ENCODE data around the gene TPD52L1. TPM values are rescaled to one million over a fixed set of nuclear protein-coding genes. Genes with fewer than 3 reads are reported as not detected.
"Not testable (repeated sequence)": the region's sequence is repeated elsewhere in the genome, so short reads cannot be mapped to it uniquely, and the experiment has no call there.

Gene TPD52L1
- total RNA-seq, 1 donor from 2014 or later = 56.2 TPM

DNA sequence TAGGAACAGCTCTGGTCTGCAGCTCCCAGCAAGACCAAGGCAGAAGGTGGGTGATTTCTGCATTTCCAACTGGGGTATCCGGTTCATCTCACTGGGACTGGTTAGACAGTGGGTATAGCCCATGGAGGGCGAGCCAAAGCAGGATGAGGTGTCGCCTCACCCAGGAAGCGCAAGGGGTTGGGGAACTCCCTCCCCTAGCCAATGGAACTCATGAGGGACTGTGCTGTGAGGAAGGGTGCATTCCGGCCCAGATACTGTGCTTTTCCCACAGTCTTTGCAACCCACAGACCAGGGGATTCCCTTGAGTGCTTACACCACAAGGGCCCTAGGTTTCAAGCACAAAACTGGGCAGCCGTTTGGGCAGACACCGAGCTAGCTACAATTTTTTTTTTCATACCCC lies 126.4 kb downstream of the TPD52L1 start:
- DNase-seq (ENCODE audit: missing footprints) (no peak), ATAC-seq (no peak)
- intact Hi-C loops (cut with DNase I) = no loop called here

DNA sequence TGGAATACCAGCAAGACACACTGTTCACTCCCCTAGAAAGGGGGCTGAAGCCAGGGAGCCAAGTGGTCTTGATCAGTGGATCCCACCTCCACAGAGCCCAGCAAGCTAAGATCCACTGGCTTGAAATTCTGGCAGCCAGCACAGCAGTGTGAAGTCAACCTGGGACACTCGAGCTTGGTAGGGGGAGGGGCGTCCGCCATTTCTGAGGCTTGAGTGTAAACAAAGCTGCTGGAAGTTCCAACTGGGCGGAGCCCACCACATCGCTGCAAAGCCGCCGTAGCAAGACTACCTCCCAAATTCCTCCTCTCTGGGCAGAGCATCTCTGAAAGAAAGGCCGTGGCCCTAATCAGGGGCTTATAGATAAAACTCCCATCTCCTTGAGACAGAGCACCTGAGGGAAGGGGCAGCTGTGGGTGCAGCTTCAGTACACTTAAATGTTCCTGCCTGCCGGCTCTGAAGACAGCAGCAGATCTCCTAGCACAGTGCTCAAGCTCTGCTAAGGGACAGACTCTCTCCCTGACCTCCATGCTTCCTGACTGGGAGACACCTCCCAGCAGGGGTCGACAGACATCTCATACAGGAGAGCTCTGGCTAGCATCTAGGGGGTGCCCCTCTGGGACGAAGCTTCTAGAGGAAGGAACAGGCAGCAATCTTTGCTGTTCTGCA lies 126.9 kb downstream of the TPD52L1 start:
- DNase-seq (ENCODE audit: missing footprints); ATAC-seq; intact Hi-C loops (cut with DNase I): not testable (repeated sequence)

DNA sequence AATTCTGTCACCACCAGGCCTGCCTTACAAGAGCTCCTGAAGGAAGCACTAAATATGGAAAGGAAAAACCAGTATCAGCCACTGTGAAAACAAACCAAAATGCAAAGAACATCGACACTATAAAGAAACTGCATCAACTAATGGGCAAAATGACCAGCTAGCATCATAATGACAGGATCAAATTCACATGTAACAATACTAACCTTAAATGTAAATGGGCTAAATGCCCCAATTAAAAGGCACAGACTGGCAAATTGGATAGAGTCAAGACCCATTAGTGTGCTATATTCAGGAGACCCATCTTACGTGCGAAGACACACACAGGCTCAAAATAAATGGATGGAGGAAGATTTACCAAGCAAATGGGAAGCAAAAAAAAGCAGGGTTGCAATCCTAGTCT lies 128.9 kb downstream of the TPD52L1 start:
- intact Hi-C loops (cut with DNase I); DNase-seq (ENCODE audit: missing footprints); ATAC-seq: not testable (repeated sequence)

DNA sequence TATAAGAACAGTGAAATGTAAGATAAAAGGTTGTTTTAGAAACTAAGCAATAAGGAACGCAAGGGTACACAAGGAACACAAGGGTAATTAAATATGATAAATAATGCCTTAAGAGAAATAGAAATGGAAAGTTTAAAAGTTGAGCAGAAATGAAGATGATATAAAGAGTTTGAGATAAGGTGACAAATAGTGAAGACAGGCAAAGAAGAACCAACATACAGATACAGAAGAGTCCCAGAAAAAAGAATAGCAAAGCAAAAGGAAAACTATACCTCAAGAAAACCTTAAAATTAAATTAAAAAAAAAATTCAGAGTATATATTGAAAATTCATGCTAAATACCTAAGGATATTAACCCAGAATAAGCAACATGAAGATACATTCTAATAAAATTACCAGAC lies 131.8 kb downstream of the TPD52L1 start:
- no peak for ATAC-seq
- no peak for DNase-seq (ENCODE audit: missing footprints)

DNA sequence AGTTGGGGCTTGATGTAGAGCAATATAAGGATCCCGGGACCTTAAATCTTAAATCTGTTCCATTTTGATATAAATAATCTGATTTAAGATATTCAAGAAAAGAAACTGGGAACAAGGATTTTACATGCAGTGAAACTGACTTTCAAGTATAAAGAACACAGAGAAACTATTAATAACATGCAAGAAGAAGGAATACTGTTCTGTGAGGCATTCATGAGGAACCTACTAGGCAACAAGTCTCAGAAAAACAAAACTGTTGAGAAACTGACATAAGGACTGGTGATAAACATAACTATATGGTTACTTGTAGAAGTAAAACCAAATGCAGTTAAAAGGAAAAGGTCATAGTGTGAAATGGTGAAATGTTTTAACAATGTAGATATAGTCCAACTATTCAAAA lies 132.4 kb downstream of the TPD52L1 start:
- intact Hi-C loops (cut with DNase I) = no loop called here
- no peak for ATAC-seq

More for the DNA sequence above, 131.8 kb downstream of the TPD52L1 start:
- intact Hi-C loops (cut with DNase I) = no loop called here

DNA sequence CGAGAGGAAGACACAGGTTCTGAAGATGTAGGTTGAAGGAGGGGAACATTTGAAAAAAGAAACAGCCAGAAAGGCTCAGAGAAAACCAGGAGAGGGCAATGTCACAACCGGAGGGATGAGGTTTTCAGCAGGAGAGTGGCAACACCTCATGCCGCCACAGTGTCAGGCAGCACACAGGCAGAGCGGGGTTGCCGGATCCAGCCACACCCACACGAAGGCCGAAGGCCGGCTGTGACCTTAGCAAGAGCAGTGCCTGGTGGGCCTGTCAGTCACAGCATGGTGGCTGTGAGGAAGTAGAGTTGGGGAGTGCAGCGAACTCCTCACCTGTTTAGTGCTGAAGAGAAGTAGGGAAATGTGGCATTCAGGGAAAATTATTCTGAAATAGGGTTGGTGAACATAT lies 134.1 kb downstream of the TPD52L1 start:
- ATAC-seq (no peak), DNase-seq (ENCODE audit: missing footprints) (no peak)
- intact Hi-C loops (cut with DNase I) = no loop called here

More for the DNA sequence above, 132.4 kb downstream of the TPD52L1 start:
- DNase-seq (ENCODE audit: missing footprints) = no peak

DNA sequence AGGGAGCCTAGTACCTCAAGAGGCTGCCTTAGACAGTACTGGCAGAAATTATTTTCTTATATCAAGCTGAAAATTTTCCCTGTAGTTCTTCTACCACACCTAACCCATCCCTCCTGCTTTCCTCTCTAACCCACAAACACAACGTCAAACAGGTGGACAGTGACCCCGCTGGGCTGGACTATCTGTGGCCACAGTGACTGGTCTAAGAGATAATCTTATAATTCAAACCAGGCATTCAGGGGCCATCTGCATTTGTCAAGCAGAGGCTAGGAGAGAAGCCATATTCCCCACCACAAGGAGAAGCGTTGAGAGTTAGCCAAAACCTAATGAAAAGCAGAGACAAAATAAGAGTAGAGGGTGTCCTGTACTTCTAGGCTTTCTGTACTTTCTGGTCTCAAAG lies 140.0 kb downstream of the TPD52L1 start:
- intact Hi-C loops (cut with DNase I) = no loop called here
- no peak for DNase-seq (ENCODE audit: missing footprints)
- no peak for ATAC-seq

DNA sequence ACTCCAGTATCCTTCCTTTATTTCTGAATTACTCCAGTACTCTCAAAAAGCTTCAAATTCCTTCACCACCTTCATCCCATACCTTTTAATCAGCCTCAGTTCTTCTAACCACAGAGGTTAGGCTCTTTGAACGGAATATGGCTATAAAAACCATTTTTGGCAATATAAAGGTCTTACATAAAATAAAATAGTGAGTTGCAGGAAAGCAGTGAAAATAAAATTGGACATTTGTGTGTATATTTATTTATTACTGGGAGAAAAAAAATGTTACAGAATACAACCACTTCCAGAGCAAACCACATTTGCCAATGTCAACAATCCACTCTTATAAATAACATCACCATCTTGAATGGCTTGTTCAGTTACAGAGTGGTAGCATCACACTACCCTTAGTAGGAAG lies 140.5 kb downstream of the TPD52L1 start:
- intact Hi-C loops (cut with DNase I) = no loop called here

DNA sequence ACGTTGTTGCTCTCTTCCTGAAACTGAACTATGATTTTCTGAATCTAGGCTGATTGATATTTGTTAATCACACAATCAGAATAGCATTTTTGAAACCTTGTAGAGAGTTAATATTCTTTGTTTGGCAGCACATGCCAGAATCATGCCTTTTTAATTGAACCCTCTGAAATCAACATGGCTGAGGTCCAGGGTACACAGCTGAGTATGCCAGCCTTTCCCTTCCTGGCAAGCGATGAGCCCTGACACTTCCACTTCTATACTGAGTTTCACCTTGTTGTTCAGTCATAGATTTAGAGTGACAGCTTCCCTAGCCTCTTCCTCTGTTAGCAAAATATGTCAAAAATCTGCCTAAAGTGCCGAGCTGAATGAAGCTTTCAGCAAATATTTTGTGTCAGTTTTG lies 141.4 kb downstream of the TPD52L1 start:
- DNase-seq (ENCODE audit: missing footprints) = no peak
- ATAC-seq = peak; percentile 85
- intact Hi-C loops (cut with DNase I) = no loop called here

More for the DNA sequence above, 140.5 kb downstream of the TPD52L1 start:
- ATAC-seq (no peak), DNase-seq (ENCODE audit: missing footprints) (no peak)

DNA sequence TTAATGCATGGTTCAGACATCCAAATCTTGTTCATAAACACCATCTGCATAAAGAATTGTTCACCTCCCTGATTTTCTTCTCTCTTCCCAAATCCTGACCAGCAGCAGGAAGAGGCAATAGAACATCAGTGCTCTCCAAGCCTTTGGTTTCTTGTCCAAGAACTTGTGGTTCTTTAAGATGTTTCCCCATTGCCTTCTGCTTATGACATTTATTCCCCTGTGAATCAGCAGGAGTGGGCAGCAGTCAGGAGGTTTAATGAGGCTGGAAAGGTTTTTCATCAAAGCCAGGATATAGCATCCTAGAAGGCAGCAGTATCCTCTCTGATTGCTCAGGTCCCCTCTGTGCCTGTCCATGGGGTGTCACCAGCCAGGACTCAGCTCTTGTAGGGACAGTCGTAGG lies 142.9 kb downstream of the TPD52L1 start:
- intact Hi-C loops (cut with DNase I) = no loop called here
- ATAC-seq = no peak

DNA sequence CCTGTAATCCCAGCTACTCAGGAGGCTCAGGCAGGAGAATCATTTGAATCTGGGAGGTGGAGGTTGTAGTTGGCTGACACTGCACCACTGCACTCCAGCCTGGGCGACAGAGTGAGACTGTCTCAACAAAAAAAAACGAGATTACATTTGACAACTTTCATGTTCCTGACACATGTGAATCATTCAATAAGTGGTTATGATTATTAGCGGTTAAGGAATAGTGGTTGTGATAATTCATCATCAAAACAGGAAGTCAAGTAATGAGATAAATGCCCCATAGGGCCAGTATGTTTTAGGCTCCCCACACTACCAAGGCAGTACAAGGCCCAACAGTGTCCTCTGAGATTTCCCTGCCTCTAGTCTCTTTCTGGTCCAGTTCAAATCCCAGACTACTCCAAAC lies 145.7 kb downstream of the TPD52L1 start:
- DNase-seq (ENCODE audit: missing footprints) (no peak), ATAC-seq (no peak)
- intact Hi-C loops (cut with DNase I) = no loop called here

More for the DNA sequence above, 142.9 kb downstream of the TPD52L1 start:
- no peak for DNase-seq (ENCODE audit: missing footprints)

DNA sequence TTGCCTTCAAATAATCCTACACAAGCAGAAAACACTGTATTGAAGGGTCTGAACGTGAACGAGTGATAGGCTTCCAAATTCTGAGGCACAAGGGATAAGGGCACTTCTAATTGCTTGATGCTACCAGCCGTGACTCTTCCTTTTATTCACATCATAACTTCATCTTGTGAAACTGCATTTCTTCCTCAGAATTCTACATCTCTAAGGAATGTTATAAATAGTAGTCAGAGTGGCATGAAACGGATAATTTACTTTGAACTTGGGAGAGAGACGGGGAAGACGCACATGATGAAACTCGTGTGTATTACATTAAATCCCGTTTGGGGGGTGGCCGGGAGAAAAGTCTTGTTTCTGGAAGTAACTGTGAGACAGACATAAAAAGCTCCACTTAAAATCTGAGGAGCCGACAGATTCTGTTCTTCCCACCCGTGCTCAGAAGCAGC lies 147.4 kb downstream of the TPD52L1 start:
- DNase-seq (ENCODE audit: missing footprints) = no peak
- intact Hi-C loops (cut with DNase I) = loop anchor here (1.0 to 5.0 kb wide), 2 partner anchors 104 to 148 kb away; partner anchors contain the start of gene TPD52L1
- no peak for ATAC-seq

DNA sequence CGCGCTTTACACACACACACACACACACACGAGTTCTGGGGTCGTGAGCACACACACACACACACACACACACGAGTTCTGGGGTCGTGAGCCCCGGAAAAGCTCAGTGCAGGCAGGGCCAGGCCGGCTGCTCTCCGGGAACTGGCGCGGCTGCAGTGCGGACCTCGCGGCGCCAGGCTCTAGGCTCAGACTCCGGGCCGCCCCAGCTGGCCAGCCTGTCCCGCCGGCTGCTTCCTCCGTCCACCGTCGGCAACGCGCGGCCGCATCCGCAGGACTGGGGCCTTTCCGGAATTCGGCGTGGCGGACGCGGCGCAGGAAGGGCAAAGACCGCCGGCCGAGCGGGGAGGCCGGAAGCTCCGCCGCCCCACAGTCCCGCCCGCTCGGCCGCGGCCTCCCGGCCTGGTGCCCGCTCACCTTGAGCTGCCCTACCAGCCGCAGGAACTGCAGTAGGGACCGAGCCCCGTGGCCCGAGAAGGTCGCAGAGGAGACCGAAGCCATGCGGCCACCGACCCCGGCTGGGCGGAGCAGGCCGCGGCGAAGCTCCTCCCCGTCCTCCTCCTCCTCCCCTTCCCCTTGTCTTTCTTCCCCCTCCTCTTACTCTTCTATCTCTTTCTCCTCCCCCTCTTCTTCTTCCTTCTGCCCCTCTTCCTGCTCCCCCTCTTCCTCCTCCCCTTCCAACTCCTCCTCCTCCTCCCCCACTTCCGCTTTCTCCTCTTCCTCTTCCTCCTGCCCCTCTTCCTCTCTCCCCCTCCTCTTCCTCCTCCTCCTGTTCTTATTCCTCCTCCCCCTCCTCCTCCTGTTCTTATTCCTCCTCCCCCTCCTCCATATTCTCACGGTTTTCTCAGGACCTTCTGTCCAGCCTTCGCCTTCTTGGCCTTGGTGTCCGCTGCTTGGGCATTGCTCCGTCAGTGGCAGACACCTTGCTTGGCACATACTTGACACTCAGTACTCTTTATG lies 148.1 kb downstream of the TPD52L1 start, which contains the start of gene HDDC2:
Gene HDDC2 (minus strand): TSS at position 533 of the 957 bp plus-strand sequence. CDS start 35 bp downstream, at position 498.
- DNase-seq (ENCODE audit: missing footprints) (peak; percentile 92), ATAC-seq (peak; percentile 90)
- intact Hi-C loops (cut with DNase I) = loop anchor here (1.0 to 5.0 kb wide), 2 partner anchors 104 to 148 kb away; partner anchors contain the start of gene TPD52L1

DNA sequence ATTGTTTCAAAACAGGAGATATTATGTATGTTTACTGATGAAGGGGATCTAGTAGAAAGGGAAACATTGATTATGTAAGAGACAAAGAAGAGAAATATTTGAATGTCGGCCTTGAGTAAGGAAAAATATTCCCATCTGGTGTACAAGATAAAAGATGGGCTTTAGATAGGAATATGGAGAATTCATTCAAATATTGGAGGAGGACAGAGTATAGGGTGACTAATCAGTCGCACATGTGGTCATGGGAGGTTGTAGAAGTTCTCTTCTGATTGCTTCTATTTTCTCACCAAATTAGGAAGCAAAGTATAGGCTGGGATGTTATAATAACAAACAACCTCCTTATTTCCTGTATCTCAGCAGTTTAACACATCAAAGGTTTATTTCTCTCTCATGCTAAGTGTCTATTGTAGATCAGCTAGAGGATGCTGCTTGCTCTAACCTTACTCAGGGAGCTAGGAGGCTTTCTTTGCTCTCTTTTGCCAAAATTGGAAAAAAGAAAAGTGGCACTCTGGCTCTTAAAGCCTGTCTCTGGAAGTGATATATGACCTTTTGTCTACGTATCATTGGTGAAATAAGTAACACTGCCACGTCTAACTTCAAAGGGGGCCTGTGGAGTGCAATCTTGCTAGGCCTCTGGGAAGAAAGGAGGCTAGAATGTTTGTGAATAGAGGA lies 149.4 kb downstream of the TPD52L1 start:
- intact Hi-C loops (cut with DNase I) = loop anchor here (5.0 kb wide), 1 partner anchor 106 kb away; no protein-coding TSS in a partner anchor
- DNase-seq (ENCODE audit: missing footprints) = no peak
- ATAC-seq = no peak

DNA sequence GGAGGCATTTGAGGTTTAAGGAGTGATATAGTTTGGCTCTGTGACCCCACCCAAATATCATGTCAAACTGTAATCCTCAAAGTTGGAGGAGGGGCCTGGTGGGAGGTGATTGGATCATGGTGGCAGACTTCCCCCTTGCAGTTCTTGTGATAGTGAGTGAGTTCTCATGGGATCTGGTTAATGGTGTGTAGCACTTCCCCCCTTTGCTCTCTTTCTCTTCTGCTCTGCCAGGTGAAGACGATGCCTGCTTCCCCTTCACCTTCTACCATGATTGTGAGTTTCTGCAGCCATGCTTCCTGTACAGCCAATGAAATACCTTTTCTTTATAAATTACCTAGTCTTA lies 149.9 kb downstream of the TPD52L1 start:
- intact Hi-C loops (cut with DNase I) = loop anchor here (5.0 kb wide), 1 partner anchor 106 kb away; no protein-coding TSS in a partner anchor
- no peak for DNase-seq (ENCODE audit: missing footprints)
- ATAC-seq = no peak

DNA sequence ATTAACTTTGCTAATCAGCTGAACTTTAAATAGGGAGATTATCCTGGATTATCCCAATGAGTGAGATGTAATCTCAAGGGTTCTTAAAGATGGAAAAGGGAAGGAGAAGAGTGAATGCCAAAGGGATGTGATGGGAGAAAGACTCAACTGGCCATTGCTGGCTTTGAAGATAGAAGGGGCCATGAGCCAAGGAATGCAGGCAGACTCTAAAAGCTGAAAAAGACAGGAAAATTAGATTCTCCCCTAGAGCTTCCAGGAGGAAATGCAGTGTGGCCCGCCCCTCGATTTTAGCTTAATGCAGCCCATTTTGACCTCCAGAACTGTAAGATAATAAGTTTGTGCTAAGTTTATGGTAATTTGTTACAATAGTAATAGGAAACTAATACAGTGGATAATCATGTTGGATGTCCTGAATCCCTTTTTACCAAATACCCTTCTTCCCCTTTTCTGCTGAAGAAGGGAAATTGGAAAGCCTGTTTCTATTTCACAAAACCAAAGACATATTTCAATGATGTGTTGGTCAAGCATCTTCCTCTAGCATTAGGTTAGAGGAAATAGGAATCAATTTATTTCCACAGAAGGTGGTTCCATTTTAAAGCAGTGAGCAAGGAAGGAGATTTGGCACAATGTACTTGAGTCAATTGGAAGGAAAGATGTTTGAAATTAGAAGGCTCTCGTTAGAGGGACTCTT lies 151.5 kb downstream of the TPD52L1 start:
- ATAC-seq = no peak

DNA sequence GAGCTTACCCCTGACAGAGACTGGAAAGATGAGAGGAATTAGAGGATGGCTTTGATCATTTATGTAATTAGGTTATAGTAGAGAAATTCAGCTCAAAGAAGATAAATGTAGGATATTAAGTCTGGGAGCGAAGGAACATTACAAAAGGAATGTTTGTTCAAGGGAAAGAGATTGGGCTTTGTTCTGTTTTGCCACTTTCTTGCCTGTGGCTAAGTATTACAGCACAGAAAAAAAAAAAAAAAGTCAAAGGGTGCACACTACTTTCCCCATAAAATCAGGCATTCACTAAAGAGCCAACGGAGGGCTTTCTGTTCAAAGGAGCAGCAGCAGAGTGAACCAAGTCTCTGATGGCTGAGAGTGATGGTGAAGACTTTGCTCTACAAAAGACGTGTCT lies 153.2 kb downstream of the TPD52L1 start:
- intact Hi-C loops (cut with DNase I) = no loop called here
- DNase-seq (ENCODE audit: missing footprints) = no peak
- no peak for ATAC-seq

More for the DNA sequence above, 151.5 kb downstream of the TPD52L1 start:
- no peak for DNase-seq (ENCODE audit: missing footprints)
- intact Hi-C loops (cut with DNase I) = loop anchor here (5.0 kb wide), 1 partner anchor 108 kb away; no protein-coding TSS in a partner anchor

DNA sequence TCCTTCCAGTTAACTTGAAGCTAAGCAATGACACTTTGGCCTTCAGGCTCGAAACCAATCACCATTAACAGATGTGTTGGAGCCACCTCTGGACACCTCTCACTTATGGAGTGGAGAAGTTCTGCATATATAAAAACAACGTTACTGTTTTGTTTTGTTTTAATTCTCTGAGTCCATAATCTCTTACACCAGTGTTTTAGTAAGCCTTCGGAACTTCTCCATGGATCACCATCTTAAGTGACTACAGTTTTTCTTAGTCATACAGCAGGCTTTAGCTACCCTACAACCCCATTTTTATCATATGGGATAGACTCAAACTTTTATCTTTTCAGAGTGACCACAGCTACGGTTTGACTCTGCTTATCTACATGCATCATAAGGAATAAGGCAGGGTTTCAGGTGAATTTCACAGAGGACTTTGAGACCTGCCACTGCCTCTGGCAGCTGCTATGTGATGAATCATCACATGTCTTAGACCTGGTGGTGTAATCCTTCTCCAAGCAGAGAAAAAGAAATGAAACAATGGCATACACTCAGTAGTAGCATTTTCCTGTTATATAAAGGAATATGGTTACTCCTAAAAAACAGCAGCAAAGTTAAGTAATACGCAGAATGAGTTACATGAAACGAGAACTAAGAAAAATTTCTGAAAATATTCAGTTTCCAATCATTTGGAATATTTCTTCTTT lies 153.7 kb downstream of the TPD52L1 start:
- no peak for DNase-seq (ENCODE audit: missing footprints)
- no peak for ATAC-seq
- intact Hi-C loops (cut with DNase I) = no loop called here

Data from Right ventricle myocardium inferior (tissue), 1 donor.